Adipose tissue (tissue), 3 donors: Measurements from ENCODE around the gene MTG1. TPM values are rescaled to one million over a fixed set of nuclear protein-coding genes. Genes with fewer than 3 reads are reported as not detected.
"Not testable (repeated sequence)": the region's sequence is repeated elsewhere in the genome, so short reads cannot be mapped to it uniquely, and the experiment has no call there.

ENCODE experiments used
- H3K27ac ChIP-seq: one replicate; pipeline ENCODE4 v1.5.1; 2013; ENCODE audit warnings: low read depth, low read length
- WGBS, 3 donors: extraction: QIAGEN DNeasy Blood & Tissue Kit; methylation state at CpG; one replicate each; pipeline ENCODE4 v1.1.7; 2013; 5-methylcytosine and 5-hydroxymethylcytosine counted together
- polyA plus RNA-seq, 3 donors: library from polyadenylated mRNA; stranded (reverse); fragments of 200-250 nt; gene quantifications; one replicate each; pipeline ENCODE4 v1.2.3, GENCODE V29; 2013
- donor health status: healthy with polysubstance abuse.
- donor health status: Bipolar disorder and iron deficiency.
- donor health status: healthy.

The MTG1 gene
- polyA plus RNA-seq, 3 donors = 33.9 to 40.2 (median 35.9) TPM

- 90 to 92% (median 92%) methylated on average over 25 of the region's 25 CpGs for WGBS, 3 donors
- no peak overlapping the region for H3K27ac ChIP-seq
Observed at GRCh38 chr10:133439517-133440461, 45.8 kb downstream of the MTG1 start.

GRCh38 chr10:133440633-133441285 lies 46.8 kb downstream of the MTG1 start:
- WGBS, 3 donors = 92 to 95% (median 93%) methylated on average over 15 to 18 of the region's 18 CpGs
- no peak overlapping the region for H3K27ac ChIP-seq

- not testable (repeated sequence) for H3K27ac ChIP-seq
- 83 to 90% (median 86%) methylated on average over 10 to 13 of the region's 21 CpGs for WGBS, 3 donors
Observed at GRCh38 chr10:133441356-133441755, 47.4 kb downstream of the MTG1 start.

GRCh38 chr10:133441780-133442179 lies 47.8 kb downstream of the MTG1 start:
- WGBS, 3 donors = 74 to 86% (median 82%) methylated on average over 12 of the region's 12 CpGs
- no peak overlapping the region for H3K27ac ChIP-seq

GRCh38 chr10:133442191-133442966 lies 48.4 kb downstream of the MTG1 start:
- H3K27ac ChIP-seq = no peak overlapping the region
- 69 to 85% (median 75%) methylated on average over 23 of the region's 23 CpGs for WGBS, 3 donors

- H3K27ac ChIP-seq = no peak overlapping the region
- WGBS, 3 donors = 90 to 95% (median 91%) methylated on average over 16 of the region's 16 CpGs
Observed at GRCh38 chr10:133442967-133443924, 49.3 kb downstream of the MTG1 start.

GRCh38 chr10:133444342-133445267 lies 50.6 kb downstream of the MTG1 start:
- H3K27ac ChIP-seq = no peak overlapping the region
- WGBS, 3 donors = 85 to 94% (median 86%) methylated on average over 12 of the region's 12 CpGs

- H3K27ac ChIP-seq = no peak overlapping the region
- WGBS, 3 donors = 88 to 94% (median 89%) methylated on average over 19 to 22 of the region's 22 CpGs
Observed at GRCh38 chr10:133445268-133445732, 51.3 kb downstream of the MTG1 start.

- WGBS, 3 donors = 47 to 62% (median 54%) methylated on average over 59 to 80 of the region's 80 CpGs
- H3K27ac ChIP-seq = no peak overlapping the region
Observed at GRCh38 chr10:133445751-133446708, 52.1 kb downstream of the MTG1 start.

GRCh38 chr10:133446979-133447378 lies 53.0 kb downstream of the MTG1 start:
- no peak overlapping the region for H3K27ac ChIP-seq
- 83 to 86% (median 84%) methylated on average over 11 of the region's 11 CpGs for WGBS, 3 donors

GRCh38 chr10:133448120-133448519 lies 54.2 kb downstream of the MTG1 start:
- H3K27ac ChIP-seq = no peak overlapping the region

GRCh38 chr10:133451346-133451745 lies 57.4 kb downstream of the MTG1 start:
- WGBS, 3 donors = 65 to 74% (median 67%) methylated on average over 4 of the region's 4 CpGs
- no peak overlapping the region for H3K27ac ChIP-seq

GRCh38 chr10:133452453-133452852 lies 58.5 kb downstream of the MTG1 start:
- no peak overlapping the region for H3K27ac ChIP-seq
- 82 to 85% (median 84%) methylated on average over 4 of the region's 4 CpGs for WGBS, 3 donors

- H3K27ac ChIP-seq = no peak within 1 kb of the TSS
- WGBS, 3 donors = 83 to 88% (median 85%) methylated on average over 11 of the region's 11 CpGs
Observed at GRCh38 chr10:133453516-133454203, 59.7 kb downstream of the MTG1 start, which contains the start of gene SCART1. SCART1 (plus strand) TSS chr10:133453945; CDS start chr10:133453998, 53 bp downstream.
